Mesothelial cell of epicardium (in vitro differentiated cells): Measurements from ENCODE around the gene INO80B. TPM values are rescaled to one million over a fixed set of nuclear protein-coding genes. Genes with fewer than 3 reads are reported as not detected.

Experiments
- DNase-seq, 2 experiments: peaks; one replicate each; pipeline ENCODE4 v3.0.0; 2021; ENCODE audit warnings: low spot score in 2 of 2; ENCODE audit not compliant: unreplicated experiment in 2 of 2
- H3K27ac Mint-ChIP-seq: 2 replicates; pipeline ENCODE4 v1.8.0; 2021; ENCODE audit warnings: mixed read lengths
- H3K27me3 Mint-ChIP-seq: 2 replicates; pipeline ENCODE4 v1.8.0; 2021; ENCODE audit warnings: low read depth, mixed read lengths
- H3K36me3 Mint-ChIP-seq: 2 replicates; pipeline ENCODE4 v1.8.0; 2021; ENCODE audit warnings: mixed read lengths
- H3K4me1 Mint-ChIP-seq: 2 replicates; pipeline ENCODE4 v1.8.0; 2021; ENCODE audit warnings: mixed read lengths
- H3K4me3 Mint-ChIP-seq: 2 replicates; pipeline ENCODE4 v1.8.0; 2021; ENCODE audit warnings: mild to moderate bottlenecking, moderate library complexity, mixed read lengths
- H3K9me3 Mint-ChIP-seq: 2 replicates; pipeline ENCODE4 v1.8.0; 2021; ENCODE audit warnings: mixed read lengths
- total RNA-seq: library from RNA; stranded (reverse); gene quantifications from 3 replicates; pipeline ENCODE4 v1.2.1, GENCODE V29; 2021
- TF ChIP-seq, protein P1 (sequence below): fragments of 200-600 bp; sonication (generic); IDR thresholded peaks from one replicate; pipeline ENCODE4 v1.5.0; 2021; ENCODE audit warnings: antibody characterized with exemption; ENCODE audit not compliant: unreplicated experiment

Gene INO80B
- total RNA-seq, 1 donor from 2014 or later = 48.1 TPM

DNA sequence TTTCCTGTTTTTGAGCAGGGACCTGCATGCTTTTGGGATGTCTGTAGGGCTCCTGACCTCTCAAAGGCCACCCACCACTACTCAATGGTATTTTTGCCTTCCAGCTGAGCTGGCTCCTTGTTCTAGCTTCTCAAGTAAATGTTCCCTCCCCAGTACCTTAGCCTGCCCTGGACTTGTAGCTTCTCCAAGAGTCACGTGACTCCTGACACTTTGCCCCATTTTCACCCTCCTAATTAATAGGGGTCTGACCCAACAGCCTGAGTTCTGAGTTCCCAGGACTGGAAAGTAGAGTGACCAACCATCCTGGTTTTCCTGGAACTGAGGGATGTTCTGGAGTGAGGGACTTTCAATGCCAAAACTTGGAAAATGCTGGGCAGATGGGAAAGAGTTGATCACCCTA is 40.6 kb downstream of the INO80B start:
- no peak overlapping the region for H3K4me3 Mint-ChIP-seq
- peaks cover 21% of the 10 kb centered on the region for H3K36me3 Mint-ChIP-seq
- no peaks in the 10 kb centered on the region for H3K9me3 Mint-ChIP-seq
- peaks cover 45% of the 10 kb centered on the region for H3K27me3 Mint-ChIP-seq
- DNase-seq = no peak
- no peak overlapping the region for H3K27ac Mint-ChIP-seq
- H3K4me1 Mint-ChIP-seq = peaks cover 21% of the 10 kb centered on the region
- TF ChIP-seq, protein P1, sequence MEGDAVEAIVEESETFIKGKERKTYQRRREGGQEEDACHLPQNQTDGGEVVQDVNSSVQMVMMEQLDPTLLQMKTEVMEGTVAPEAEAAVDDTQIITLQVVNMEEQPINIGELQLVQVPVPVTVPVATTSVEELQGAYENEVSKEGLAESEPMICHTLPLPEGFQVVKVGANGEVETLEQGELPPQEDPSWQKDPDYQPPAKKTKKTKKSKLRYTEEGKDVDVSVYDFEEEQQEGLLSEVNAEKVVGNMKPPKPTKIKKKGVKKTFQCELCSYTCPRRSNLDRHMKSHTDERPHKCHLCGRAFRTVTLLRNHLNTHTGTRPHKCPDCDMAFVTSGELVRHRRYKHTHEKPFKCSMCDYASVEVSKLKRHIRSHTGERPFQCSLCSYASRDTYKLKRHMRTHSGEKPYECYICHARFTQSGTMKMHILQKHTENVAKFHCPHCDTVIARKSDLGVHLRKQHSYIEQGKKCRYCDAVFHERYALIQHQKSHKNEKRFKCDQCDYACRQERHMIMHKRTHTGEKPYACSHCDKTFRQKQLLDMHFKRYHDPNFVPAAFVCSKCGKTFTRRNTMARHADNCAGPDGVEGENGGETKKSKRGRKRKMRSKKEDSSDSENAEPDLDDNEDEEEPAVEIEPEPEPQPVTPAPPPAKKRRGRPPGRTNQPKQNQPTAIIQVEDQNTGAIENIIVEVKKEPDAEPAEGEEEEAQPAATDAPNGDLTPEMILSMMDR = no peak

DNA sequence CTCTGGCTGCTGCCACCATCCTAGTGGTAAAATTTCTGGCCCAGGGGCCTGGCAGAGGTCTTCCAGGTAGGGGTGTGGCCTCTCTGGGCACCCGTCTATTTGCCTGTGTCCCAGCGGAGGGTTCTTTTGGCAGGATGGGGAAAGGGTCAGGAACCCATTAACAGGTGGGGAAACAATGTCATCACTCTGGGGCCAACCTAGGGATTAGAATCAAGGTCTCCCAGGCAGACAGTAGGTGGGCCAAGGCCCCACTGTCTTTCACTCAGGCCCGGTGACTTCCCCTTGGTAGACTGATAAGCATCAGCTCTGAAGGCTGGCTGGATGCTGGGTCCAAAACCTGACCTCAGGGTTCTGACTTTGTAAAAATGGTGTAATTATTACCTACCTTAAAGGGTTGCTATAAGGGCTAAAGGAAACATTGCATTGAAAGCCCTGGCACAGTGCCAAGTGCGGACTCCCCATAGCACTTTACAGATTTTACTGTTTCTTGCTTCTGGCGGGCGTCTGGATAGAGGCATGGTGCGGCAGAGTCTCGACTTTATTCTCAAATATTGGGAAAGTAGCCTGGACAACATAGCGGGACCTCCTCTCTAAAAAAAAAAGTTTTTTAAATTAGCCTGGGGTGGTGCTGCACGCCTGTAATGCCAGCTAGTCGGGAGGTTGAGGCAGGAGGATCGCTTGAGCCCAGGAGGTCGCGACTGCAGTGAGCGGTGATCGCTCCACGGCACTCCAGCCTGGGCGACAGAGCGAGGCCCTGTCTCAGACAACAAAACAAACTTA is 42.3 kb downstream of the INO80B start:
- H3K4me3 Mint-ChIP-seq = peak overlapping the region; percentile 75
- no peaks in the 10 kb centered on the region for H3K9me3 Mint-ChIP-seq
- no peak overlapping the region for H3K27ac Mint-ChIP-seq
- peaks cover 29% of the 10 kb centered on the region for H3K4me1 Mint-ChIP-seq
- no peak for DNase-seq
- H3K36me3 Mint-ChIP-seq = peaks cover 12% of the 10 kb centered on the region
- TF ChIP-seq, protein P1 = no peak
- peaks cover 63% of the 10 kb centered on the region for H3K27me3 Mint-ChIP-seq

DNA sequence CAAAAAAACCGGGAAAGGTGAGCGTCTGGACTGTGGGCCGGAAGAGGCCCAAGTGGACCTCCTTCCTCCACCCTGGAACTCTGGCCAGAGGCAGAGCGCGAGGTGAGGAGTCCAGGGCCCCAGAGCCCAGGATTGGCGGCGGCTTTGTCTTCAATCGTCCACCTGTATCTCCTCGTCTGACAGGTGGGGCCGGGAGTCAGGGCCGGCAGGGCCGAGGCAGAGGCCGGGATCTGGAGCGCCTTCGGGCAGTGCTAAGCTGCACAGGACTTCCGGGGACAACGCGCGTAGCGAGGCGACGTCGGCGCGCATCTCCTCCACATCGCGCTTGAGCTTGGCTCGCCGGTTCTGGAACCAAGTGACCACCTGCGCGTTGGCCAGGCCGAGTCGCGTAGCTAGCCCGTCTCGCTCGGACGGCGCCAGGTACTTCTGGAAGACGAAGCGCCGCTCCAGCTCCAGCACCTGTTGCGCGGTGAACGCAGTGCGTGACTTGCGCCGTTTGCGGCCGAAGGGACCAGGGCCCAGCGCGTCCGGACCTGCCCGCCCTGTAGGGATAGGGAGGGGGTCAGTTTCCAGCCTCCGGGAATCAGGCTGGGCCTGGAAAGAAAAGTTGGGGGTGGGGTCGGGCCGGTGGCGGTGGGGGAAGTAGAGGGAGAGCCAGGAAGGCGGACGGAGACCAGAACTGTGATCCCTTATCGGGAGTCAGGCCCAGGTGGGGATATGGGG is 43.1 kb downstream of the INO80B start:
- peaks cover 10% of the 10 kb centered on the region for H3K36me3 Mint-ChIP-seq
- peaks cover 70% of the 10 kb centered on the region for H3K27me3 Mint-ChIP-seq
- TF ChIP-seq, protein P1 = no peak
- no peaks in the 10 kb centered on the region for H3K9me3 Mint-ChIP-seq
- DNase-seq = peak in 1 of 2 experiments; percentile 46
- no peak overlapping the region for H3K27ac Mint-ChIP-seq
- H3K4me3 Mint-ChIP-seq = peak overlapping the region; percentile 75
- H3K4me1 Mint-ChIP-seq = peaks cover 36% of the 10 kb centered on the region

DNA sequence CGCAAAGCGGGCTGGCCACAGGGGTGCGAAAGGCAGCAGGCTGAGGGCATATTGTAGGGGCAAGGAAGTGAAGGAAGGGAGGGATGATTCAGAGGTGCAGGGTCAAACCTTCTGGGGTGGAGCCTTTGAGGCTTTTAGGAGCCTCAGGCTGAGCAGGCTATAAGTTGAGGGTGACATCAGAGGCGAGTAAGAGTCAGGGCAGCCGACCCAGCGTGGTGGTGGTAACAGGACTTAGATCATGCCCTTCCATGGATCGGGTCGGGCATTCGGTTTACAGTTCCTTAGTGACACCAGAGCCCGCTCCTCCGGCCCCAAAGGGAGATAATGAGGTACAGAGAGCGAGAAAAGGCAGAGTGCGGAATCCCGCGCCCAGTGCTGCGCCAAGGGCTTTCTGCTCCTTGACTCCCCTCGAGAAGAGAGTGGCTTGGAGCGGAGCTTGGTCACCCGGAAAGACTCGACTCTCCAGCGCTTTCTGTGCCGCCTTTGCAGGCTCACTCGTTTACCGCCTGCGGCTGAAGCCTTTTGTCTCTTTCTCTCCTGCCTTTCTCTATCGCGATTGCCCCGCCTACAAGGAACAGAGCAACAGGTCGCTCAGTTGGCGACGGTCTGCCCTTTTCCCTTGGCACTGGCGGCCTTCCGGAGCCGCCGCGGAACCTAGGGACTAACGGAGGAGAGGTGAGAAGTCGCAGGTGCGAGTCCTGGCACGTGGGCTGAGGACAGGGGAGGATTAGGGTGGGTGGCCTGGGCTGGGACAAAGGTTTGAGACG is 43.8 kb downstream of the INO80B start:
- Mint-ChIP-seq H3K27ac (no peak overlapping the region), H3K36me3 (peaks cover 7% of the 10 kb centered on the region)

More for the DNA sequence above, 43.8 kb downstream of the INO80B start:
- TF ChIP-seq, protein P1 = no peak
- peaks cover 42% of the 10 kb centered on the region for H3K4me1 Mint-ChIP-seq
- H3K9me3 Mint-ChIP-seq = no peaks in the 10 kb centered on the region
- peaks cover 78% of the 10 kb centered on the region for H3K27me3 Mint-ChIP-seq
- H3K4me3 Mint-ChIP-seq = peak overlapping the region; percentile 75
- peak in 1 of 2 experiments; percentile 46 for DNase-seq
